ENCODE measurements around the gene GUCY1A2.

- TF ChIP-seq CTCF (IDR thresholded peaks at IDR 0.05) (no peak), POLR2A (IDR thresholded peaks at IDR 0.05) (no peak)
Observed at GRCh38 chr11:106971864-106972263, 46.4 kb downstream of the GUCY1A2 start.
